ENCODE results near the gene IPP.
"Not testable (repeated sequence)": the region's sequence is repeated elsewhere in the genome, so short reads cannot be mapped to it uniquely, and the experiment has no call there.

DNA sequence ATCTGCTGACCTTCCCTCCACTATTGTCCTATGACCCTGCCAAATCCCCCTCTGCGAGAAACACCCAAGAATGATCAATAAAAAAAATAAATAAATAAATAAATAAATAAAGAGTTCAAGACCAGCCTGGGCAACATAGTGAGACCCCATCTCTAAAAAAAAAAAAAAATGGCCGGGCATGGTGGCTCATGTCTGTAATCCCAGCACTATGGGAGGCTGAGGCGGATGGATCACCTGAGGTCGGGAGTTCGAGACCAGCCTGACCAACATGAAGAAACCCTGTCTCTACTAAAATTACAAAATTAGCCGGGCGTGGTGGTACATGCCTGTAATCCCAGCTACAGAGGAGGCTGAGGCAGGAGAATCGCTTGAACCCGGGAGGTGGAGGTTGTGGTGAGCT is 24.4 kb downstream of the IPP start:
- not testable (repeated sequence) for TF ChIP-seq CTCF (conservative IDR thresholded peaks at IDR 0.05); EZH2 (IDR thresholded peaks at IDR 0.05; ENCODE audit: low read depth)

Data from PC-9 (cell line).